LNCaP clone FGC (cell line): ENCODE measurements around the gene PPIL1.

Source experiments
- DNase-seq: peaks from one replicate; pipeline ENCODE4 v3.0.0-alpha.2; 2011; ENCODE audit warnings: low read depth
- H3K4me3 ChIP-seq: 2 replicates; pipeline ENCODE4 v1.5.1; 2011; ENCODE audit warnings: mild to moderate bottlenecking, low read depth, low read length, control low read depth
- TF ChIP-seq, protein P1 (sequence below): IDR thresholded peaks from 2 replicates; pipeline ENCODE4 v1.5.1; 2012; ENCODE audit warnings: mild to moderate bottlenecking; ENCODE audit not compliant: control insufficient read depth, insufficient read depth; ENCODE audit errors: extremely low read depth

PPIL1 gene

DNA sequence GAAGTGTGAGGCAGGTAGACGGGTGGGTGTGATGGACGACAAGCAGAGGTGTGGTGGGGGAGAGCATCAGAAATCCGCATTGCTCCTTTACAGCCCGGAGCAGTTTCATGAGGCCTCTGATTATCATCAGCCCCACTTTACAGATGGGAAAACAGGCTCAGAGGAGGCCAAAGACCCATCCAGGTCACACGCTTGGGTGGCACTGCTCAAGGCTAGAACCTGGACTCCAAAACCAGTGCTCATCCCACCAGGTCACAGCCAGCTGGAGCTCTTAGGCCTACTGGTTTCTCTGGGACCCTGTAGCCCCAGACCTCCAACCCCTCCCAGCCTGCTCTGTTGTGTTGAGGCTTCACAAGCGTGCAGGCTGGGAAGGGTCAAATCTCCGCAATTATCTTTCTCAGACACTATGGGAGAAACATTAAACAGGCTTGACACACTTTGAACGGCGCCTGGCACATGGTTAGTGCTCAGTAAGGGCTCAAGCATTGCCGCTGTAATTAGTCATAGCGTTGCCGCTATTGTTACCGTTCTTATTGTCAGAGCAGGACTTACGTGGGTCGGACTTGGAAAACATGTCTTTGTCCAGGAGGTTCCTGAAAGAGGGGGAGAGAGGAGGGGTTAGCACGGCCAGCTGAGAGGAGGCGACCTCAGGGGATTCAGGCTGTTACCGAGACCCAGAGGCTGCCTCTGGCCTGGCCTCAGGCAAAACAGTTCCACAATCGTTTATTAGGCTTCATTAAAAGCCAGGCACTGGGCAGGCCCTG is 51.9 kb downstream of the PPIL1 start:
- H3K4me3 ChIP-seq: no peak overlapping the region
- TF ChIP-seq, protein P1, sequence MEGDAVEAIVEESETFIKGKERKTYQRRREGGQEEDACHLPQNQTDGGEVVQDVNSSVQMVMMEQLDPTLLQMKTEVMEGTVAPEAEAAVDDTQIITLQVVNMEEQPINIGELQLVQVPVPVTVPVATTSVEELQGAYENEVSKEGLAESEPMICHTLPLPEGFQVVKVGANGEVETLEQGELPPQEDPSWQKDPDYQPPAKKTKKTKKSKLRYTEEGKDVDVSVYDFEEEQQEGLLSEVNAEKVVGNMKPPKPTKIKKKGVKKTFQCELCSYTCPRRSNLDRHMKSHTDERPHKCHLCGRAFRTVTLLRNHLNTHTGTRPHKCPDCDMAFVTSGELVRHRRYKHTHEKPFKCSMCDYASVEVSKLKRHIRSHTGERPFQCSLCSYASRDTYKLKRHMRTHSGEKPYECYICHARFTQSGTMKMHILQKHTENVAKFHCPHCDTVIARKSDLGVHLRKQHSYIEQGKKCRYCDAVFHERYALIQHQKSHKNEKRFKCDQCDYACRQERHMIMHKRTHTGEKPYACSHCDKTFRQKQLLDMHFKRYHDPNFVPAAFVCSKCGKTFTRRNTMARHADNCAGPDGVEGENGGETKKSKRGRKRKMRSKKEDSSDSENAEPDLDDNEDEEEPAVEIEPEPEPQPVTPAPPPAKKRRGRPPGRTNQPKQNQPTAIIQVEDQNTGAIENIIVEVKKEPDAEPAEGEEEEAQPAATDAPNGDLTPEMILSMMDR: no peak
- DNase-seq: no peak

- TF ChIP-seq, protein P1: no peak
- H3K4me3 ChIP-seq: no peak overlapping the region
- DNase-seq: no peak
Measured at GRCh38 chr6:36821581-36822335, 52.8 kb downstream of the PPIL1 start.

- H3K4me3 ChIP-seq: no peak overlapping the region
- TF ChIP-seq, protein P1: no peak
- DNase-seq: no peak
Measured at GRCh38 chr6:36820700-36821580, 53.7 kb downstream of the PPIL1 start.

DNA sequence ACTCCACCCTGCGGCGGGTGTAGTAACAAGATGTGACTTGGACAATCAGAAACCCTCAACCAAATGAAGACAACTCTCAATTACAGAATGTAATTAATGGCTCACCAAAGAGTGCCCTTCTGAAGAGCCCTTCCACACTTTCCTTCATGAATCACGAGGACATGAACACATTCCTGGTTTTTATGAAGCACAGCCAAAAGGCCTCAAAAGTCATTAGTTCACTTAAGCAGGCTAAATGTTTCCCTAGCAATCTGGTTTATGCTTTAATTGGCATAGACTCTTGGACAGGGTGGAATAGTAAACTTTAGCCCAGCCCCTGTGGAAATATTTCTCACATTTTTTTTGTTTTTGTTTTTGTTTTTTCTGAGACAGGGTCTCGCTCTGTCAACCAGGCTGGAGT is 55.8 kb downstream of the PPIL1 start:
- TF ChIP-seq, protein P1: no peak
- no peak for DNase-seq

GRCh38 chr6:36817847-36818246 is 56.8 kb downstream of the PPIL1 start:
- TF ChIP-seq, protein P1: no peak
- H3K4me3 ChIP-seq: no peak overlapping the region
- DNase-seq: no peak

More for the DNA sequence above, 55.8 kb downstream of the PPIL1 start:
- H3K4me3 ChIP-seq: no peak overlapping the region

DNA sequence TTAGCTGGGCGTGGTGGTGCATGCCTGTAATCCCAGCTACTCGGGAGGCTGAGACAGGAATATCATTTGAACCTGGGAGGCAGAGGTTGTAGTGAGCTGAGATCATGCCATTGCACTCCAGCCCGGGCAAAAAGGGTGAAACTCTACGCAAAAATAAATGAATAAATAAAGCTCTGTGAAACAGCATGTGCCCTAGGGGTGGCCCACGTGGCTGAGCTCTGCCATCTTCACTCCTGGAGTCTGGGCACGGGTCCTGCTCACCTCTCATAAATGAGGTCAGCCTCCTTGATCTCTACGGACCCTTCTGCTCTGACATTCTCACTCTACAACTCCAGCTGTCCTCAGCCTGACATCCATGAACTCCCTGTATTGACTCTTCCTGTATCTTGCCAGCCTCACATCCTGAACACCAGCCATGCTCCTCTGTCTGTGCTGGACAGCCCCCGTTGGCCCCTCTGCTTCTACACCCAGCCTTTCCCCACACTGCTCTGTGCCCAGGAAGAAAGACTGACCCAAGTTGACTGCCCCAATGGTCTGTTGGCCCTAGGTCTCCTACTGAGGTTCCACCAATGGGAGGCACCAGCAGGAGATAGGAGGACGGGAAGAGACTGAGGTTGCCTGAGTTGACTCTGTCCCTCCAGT is 57.3 kb downstream of the PPIL1 start:
- TF ChIP-seq, protein P1: no peak
- H3K4me3 ChIP-seq: no peak overlapping the region
- DNase-seq: no peak
